IPS DF 4.7 (cell line): ENCODE measurements around the gene AIRE.
"Not testable (repeated sequence)": the region's sequence is repeated elsewhere in the genome, so short reads cannot be mapped to it uniquely, and the experiment has no call there.

Source experiments
- DNase-seq: peaks from one replicate; pipeline ENCODE4 v3.0.0-alpha.2; 2013; ENCODE audit warnings: low spot score; ENCODE audit errors: extremely low read depth

The AIRE gene

GRCh38 chr21:44285138-44285992 is at the start of gene AIRE:
Gene AIRE, plus strand, starts transcription at chr21:44285876. Its CDS starts 131 bp downstream, at chr21:44286007.
- DNase-seq: no peak

GRCh38 chr21:44240353-44240752 is 45.3 kb upstream of the AIRE start:
- not testable (repeated sequence) for DNase-seq

DNA sequence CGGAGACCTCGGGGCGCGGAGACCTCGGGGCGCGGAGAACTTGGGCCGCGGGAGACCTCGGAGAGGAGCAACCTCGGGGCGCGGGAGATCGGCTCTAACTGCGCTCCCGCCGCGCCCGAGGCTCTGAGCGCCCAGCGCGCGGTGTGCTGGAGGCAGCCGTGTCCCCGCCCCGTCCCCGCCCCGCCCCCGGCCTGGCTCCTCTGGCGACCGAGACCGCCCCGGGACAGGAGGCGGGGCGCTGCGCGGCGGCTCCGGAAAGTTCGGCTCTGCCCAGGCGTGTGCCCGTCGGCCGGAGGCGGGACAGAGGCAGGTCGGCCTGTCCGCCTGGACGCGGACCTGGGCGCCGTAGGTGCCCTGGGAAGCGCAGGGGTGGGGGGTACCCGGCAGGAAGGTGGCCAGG is 44.8 kb upstream of the AIRE start, which contains the start of gene ICOSLG:
ICOSLG (minus strand) TSS at position 102 of the 400 bp plus-strand sequence. CDS start 126 bp downstream, outside the sequence.
- not testable (repeated sequence) for DNase-seq

DNA sequence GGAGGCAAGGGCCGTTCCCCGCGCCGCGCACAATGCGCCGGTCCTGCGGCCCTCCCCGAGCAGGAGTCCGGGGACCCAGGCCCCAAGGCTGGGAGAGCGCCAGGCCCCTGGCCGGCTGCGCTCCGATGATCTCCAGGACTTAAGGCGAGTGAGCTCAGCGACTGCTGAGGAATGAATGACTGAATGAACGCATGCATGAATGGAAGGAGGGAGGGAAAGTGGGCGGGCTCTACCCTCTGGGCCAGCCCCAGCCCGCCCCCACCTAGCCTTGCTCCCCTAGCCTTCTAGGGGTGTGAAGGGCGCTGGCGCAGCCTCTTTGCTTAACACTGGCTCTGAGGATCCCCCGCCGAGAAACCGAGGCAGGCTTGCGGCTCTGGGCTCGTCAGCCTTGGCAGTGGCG is 44.4 kb upstream of the AIRE start:
- not testable (repeated sequence) for DNase-seq

DNA sequence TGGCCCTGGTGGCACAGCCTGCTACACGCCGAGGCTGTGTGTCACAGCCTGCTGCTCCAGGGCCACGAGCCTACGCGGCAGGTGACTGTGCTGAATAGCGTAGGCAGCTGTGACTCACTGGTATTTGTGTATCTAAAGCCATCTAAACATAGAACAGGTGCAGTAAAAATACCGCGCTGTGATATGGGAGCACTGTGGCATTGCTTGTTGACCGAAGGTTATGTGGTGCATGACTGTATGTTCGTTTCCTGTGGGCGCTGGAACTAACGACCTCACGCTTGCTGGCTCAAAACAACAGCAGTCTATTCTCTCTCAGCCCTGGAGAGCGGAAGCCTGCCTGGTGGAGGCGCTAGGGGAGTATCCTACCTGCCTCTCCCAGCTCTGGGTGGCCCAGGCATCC is 41.7 kb upstream of the AIRE start:
- not testable (repeated sequence) for DNase-seq

- DNase-seq: not testable (repeated sequence)
Measured at GRCh38 chr21:44247904-44248303, 37.8 kb upstream of the AIRE start.

GRCh38 chr21:44249204-44250037 is 36.3 kb upstream of the AIRE start:
- not testable (repeated sequence) for DNase-seq

GRCh38 chr21:44253832-44254710 is 31.6 kb upstream of the AIRE start:
- DNase-seq: no peak

- no peak for DNase-seq
Measured at GRCh38 chr21:44255511-44255981, 30.1 kb upstream of the AIRE start.

GRCh38 chr21:44258056-44258725 is 27.5 kb upstream of the AIRE start:
- no peak for DNase-seq

- DNase-seq: no peak
Measured at GRCh38 chr21:44259082-44259705, 26.5 kb upstream of the AIRE start.

DNA sequence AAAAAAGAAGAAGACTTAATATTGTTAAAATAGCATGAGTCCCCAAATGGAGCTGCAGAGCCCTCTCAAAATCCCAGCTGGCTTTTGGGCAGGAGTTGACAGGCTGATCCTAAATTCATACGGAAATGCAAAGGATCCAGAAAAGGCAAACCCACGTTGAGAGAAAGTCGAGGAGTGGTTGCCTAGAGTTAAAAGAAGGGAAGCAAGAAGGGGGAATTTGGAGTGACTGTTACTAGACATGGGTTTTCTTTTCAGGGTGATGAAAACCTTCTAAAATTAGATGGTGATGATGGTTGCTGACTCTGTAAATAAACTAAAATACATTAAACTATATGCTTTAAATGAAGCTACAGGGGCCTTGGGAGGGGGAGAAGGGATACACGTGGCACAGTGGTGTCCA is 25.6 kb upstream of the AIRE start:
- no peak for DNase-seq

- DNase-seq: no peak
Measured at GRCh38 chr21:44260791-44261631, 24.7 kb upstream of the AIRE start.

- DNase-seq: no peak
Measured at GRCh38 chr21:44261675-44262295, 23.9 kb upstream of the AIRE start, which contains the start of gene DNMT3L. Gene DNMT3L, minus strand, starts transcription at chr21:44261897. Its CDS starts 638 bp downstream, at chr21:44261259.

DNA sequence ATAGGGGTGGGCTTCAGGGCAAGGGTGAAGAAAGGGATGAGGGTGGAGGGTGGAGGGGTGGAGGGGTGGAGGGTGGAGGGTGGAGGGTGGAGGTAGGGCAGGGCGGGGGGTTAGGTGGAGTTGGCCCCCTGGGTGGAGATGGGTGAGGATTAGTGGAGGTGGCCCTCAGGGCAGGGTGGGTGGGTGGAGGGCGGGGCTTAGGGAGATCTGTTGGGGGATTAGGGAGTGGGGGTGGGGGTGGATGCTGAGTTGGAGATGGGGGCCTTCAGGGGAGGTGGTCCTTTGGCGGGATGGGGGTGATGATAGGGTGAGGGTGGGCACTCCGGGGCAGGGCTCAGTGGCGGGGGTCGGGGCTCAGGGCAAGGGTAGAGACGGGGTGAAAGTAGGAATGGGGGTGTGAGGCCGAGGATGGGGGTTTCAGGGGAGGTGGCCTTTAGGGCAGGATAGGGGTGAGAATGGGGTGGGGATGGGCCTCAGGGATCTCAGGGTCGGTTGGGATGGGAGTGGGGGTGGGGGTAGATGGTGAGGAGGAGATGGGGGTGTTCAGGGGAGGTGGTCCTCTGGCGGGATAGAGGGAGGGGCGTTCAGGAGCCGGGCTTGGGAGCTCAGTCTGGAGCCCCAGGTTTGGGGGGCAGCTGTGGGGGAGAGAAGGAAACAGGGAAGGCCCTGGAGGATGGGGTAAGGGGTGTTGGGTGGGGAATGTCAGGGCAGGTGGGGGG is 23.2 kb upstream of the AIRE start:
- no peak for DNase-seq

DNA sequence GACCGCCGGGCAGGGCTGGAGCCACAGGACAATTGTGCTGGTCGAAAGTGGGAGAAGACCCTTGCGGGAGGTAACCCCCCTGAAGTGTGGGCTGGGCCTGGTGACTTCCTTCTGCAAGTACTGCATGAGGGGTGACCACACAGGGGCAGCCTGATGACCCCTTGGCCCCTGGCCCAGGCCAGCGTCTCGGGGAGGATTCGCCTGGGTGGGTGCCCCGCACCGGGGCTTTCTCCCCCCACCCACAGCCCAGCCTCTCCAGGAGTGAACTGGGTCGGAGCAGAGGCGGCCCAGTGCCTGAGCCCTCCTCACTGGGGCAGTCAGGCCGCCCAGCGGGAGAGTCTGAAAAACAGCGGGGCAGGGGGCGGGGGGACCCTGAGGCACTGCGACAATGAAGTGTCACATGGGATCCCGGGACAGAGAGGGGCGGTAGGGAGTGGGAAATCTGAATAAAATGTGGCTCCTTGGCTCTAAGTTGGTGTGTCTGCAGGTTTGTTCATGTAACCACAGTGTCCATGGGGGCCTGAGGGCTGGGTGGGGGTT is 22.4 kb upstream of the AIRE start:
- no peak for DNase-seq

GRCh38 chr21:44263768-44264167 is 21.9 kb upstream of the AIRE start:
- DNase-seq: no peak
